Kidney capillary endothelial cell (primary cell): ENCODE measurements around the gene GPR148.

Experiments
- DNase-seq: peaks from one replicate; pipeline ENCODE4 v3.0.0-alpha.2; 2018; ENCODE audit warnings: low spot score

GPR148 gene

GRCh38 chr2:130749641-130750040 lies 20.8 kb downstream of the GPR148 start:
- no peak for DNase-seq

- DNase-seq = no peak
These were observed 25.9 kb downstream of the GPR148 start for GRCh38 chr2:130754811-130755210.

DNA sequence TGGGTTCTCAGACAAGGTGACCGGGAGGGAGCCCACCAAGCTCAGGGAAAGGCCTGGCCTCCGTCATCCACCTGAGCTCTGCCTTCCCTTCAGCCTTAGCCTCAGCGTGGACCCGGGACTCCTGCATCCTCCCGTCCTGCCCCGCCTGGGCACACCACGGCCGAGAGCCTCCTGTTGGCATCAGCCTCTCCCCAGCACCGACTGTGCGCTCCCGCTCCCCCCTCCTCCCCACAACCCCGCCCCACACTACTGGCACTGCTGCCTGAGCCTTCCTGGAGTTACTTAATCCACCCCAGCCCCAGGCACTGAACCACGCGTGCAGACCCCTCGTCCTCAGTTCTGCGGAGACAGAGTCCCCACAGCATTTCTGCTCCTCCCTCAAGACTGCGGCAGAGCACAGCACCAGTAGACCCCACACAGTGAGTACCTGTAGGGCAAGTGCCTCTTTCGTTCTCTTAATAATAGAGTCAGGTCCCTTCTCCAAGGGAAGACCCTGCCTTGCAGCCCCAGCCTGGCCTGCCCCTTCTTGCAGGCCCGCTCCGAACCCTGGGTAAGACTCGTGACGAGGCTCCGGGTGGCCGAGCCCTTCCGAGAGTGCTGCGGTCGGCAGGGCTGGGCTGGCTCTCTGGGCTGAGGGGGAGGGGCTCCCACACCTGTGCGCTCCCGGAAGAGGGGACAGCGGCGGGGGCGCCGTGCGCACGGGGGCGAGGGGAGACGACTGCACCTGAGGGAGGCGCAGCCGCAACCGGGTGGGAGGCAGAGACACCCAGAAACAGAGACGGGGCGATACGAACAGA lies 26.6 kb downstream of the GPR148 start, which contains the start of gene AMER3:
TSS of gene AMER3 (plus strand) at position 285 of the 797 bp plus-strand sequence. CDS start 6,533 bp downstream, outside the sequence.
- DNase-seq = no peak

DNA sequence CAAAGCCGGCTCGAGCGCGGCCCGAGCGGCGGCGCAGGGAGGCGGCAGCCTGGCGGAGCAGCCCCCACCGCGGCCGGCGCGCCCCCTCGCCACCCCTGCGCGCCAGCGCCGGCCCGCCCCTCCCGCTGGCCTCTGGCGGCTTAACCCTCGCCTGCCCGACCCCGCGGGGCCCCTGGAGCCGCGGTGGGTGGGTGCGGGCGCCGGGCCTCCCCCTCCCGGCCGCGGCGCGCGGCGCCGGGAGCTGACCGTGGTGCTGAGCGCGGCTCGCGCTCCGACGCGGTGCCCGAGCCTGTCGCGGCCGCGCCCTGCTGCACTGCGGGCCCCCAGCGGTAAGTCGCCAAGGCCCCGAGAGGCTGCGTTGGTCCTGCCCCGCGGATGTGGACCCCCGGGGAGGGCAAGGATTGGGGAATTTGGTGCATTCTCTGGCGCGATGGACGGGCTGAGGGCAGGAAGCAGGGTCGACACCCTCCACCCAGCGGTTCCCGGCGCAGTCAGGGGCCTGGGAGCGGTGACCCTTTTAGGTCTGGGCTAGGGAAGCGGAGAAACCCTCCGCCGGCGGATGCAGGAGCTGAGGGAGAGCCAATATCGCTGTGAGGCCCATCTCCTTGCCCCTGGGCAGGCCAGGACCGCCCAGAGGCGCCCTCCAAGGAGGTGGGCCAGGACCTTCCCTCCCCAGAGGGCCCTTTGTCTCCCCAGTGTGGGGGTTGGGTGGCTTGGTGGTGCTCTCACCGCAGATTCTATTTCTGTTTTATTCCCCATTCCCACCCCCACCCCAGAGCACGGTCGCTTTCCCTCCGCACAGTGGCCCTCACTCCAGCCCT lies 27.4 kb downstream of the GPR148 start:
- peak; percentile 16 for DNase-seq

DNA sequence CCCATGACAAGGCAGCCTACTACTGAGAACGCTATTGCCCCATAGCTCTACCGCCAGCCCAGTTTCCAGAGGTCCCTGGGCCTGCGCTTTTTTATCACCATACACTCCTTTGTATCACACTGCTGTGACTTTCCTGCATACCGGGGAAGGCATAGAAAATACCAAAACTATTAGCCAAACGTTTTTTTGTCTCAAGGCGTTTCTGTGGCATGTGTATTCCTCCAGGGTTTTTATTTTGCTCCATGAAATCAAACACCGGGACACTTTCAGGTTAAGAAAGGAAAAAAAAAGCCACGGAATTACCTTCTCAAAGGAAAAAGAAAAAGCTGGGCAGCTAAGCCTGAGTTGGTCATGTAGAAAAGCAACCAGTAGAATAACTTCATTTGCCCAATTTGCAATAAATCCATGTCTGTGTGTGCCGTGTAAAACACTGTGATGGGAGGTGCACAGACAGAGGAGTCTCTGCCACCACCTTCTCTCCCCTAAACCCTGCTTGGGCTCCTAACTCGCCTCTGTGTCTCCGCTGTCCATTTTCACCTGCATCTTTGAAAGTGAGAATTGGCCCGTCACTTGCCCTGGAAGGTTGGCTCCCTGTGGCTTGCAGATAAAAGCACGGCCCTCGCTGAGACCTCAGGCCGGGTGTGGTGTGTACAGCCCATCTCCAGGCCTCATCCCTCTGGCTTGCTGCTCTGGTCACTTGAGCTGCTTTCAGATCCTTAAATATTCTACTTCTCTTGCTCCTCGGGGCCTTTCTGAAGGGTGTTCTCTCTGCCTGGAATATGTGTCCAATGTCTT lies 28.2 kb downstream of the GPR148 start:
- DNase-seq = no peak

DNA sequence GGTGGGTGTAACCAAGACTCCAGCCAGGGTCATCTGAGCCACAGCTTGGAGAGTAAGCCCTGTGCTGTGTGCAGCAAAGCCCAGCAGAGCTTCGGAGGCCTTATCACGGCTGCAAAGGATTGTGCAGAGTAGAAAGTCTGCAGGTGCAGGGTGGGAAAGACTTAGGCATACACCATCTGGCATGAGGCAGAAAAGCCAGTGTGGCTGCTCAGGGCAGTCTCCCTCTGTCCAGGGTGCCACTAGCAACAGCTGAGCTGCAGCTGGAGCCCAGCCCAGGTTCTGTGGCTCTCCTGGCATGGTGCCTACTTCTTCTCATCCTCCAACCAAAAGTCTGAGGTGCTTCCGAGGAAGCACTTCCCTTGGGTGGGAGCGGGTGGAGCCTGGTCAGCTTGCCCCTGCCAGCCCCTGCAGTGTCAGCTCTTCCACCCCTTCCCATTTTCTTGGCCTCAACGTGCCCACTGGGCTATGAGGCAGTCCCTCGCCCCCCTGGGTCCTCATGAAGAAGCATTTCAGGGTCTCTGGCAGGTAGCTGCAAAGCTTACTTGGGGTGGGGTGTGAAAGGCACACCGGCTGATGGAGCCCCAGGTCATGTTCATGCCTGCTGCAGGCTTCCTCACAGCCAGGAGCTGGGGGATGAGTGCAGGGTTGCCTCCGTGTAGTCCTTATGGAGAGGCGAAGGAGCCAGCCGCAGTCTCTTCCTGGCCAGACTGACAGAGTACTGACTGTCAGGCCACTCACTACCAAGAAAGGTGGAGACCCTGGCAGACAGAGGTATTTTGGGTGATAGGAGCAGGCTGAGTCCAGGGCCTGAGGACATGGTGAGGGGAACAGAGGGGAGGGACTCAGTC lies 31.3 kb downstream of the GPR148 start:
- no peak for DNase-seq

DNA sequence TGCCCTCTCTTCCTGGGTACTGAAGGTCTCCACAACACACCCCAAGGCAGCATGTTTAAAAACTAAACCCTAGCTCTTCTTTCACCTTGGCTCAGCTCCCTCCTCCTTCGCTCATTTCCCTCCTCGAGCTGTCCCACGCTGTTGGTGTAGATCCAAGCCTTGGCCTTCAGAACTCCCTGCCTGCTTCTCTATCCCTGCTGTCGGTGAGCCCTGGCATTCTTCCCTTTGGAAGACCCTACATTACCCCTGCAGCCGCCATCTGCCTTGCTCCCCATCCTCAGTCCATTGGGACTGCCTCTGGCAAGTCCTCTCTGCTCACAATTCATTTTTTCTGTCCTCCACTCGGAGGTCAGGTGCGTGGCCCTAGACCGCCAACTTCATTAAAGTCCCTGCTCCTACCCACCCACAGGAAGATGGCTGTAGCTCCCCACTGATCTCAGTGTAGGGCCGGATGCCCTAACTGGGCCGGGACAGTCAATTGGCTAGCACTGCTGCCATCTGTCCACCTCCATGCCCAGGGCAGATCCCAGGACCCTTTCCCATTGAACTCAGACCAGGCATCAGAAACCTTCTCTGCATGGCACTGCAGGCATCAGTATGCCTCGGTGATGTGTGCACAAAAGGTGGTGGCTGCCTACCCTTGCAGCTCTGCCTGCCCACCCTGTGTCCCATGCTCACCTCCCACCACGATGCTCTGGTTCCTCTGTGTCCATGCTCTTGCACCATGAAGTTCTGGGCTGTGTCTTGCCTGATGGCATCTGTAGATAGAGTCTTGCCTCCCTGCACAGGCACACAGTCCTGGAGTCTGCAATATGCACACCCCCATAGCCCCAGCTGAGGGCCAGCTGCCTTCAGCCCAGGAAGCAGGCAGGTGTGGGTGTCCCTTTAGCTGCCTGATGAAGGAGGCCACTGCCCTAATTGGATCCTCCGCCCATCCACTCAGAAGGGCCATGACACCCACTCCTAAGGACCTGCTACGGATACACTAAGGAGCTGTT lies 32.2 kb downstream of the GPR148 start:
- no peak for DNase-seq

DNA sequence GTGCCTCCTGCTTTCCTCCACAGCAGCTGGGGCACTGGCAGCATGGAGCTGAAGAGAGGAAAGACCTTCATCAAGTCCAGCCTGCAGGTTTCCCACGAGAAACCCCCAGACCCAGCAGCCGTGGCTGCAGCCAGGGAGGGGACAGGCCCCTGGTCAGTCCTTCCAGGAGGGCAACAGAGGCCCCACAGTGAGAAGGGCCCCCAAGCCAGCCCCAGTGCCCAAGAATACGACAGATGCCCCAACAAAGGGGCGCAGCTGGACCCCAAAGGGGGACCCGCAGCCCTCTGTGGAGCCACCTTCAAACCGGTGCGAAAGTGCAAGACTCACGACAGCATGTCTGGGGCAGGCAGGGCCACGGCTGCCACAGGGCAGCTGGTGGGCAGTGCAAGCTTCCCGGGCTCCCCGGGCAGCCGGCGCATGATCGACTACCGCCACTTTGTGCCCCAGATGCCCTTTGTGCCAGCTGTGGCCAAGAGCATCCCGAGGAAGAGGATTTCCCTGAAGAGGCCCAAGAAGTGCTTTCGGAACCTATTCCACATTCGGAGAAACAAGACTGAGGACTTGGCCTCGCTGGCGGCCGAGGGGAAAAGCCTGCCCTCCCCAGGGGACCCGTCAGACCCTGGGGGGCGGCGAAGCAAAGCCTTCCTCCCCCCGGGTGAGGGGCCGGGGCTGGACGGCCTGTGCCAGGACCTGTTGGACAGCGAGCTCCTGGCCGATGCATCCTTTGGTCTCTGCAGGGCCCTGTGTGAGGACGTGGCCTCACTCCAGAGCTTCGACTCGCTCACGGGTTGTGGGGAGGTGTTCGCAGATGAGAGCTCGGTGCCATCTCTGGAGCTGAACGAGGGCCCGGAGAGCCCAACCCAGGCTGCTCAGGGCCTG lies 33.4 kb downstream of the GPR148 start:
- DNase-seq = no peak

DNA sequence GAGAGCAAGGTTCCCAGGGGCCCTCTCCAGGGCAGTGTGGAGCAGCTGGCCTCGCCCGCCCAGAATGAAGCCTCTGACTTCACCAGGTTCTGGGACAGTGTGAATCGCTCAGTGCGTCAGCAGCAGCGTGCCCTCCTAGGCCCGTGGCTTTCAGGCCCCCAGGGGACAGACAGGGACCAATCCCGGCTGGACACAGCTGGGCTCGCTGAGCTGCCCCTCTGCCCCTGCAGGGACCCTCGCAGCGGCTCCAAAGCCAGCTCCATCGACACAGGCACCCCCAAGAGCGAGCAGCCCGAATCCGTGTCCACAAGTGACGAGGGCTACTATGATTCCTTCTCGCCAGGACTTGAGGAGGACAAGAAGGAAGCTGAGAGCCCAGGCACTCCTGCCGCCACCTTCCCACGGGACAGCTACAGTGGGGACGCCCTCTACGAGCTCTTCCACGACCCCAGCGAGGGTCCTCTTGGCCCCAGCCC lies 34.1 kb downstream of the GPR148 start:
- no peak for DNase-seq

GRCh38 chr2:130763405-130763804 lies 34.5 kb downstream of the GPR148 start:
- DNase-seq = no peak

- DNase-seq = no peak
These were observed 35.4 kb downstream of the GPR148 start for GRCh38 chr2:130764035-130764820.

GRCh38 chr2:130764821-130765115 lies 35.9 kb downstream of the GPR148 start:
- DNase-seq = no peak

DNA sequence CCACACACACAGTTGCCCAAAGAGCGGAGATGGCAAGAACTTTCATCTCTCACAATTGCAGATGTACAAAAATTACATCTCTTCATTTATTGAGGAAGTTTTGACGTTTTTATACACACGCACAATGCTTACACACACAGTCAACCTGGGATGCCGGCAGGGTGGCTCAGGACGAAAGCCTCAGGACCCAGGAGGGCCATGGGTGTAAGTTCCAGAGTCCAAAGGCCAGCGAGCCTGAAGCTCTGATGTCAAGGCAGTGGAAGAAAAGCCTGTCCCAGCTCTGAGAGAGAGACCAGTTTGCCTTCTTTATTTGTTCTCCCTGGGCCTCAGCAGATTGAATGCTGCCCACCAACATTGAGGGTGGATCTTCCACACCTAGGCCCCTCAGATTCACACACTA lies 36.6 kb downstream of the GPR148 start:
- DNase-seq = no peak

DNA sequence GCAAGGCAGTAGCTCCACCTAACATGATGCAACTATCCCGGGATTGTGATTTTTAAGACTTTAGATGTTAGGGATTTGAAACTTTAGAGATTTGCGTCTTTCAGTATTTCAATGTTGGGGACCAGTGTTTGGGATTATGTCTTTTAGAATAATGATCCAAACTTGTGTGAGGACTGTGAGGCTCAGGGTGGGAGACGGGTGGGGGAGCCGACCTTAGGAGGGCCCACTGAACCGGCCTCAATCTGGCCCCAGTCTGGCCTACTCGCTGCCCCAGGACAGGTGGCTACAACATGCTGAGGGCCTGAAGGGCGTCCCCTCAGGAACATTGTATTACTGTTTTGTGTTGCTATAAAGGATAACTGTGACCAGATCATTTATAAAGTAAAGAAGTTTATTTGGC lies 37.2 kb downstream of the GPR148 start:
- DNase-seq = no peak

- DNase-seq = no peak
These were observed 38.0 kb downstream of the GPR148 start for GRCh38 chr2:130766711-130767407.

DNA sequence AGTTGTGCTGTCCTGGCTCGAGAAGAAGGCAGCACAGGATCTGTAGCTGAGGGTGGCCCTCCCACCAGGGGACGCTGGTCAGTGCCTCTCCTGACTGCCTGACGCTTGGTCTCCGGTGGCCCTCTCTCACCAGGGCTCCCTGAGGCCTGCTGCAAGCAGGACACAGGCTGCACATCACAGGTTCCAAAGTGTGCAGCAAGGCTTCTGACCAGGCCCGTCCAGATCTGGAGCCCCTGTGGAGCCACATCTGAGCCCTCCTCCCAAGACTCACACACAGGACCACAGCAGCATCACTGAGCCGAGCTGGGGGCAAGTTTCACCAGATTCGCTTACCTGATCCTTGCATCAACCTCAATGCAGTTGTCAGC lies 38.5 kb downstream of the GPR148 start:
- DNase-seq = no peak

DNA sequence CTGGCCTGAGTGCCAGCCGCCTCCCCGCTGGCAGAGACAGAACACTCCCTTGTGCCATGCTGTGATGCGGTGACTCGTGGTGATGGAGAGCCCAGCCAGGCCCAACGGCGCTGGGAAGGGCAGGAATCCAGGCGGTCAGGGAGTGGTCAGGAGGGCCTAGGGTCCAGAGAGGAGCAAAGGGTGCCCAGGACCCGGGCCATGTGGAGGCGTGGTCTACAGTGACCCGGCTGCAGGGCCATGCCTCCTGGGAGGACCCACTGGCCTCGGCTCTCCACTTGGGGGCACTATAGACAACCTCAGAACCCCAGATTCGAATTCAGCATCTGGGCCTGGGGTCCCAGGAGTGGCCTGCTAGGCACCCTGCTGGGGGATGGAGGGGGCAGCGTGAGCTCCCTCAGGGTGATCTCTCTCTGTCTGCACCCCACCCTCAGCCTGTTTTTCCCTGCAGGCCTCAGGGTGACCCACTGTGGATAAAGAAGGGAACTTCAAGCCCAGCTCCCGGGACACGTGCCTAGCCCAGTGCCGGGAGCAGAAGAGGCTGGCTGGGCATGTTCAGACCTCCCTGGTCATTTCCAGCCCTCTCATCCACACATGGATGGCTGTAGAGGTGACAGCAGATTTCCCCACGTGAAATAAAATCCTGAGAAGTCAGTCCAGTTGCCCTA lies 39.5 kb downstream of the GPR148 start:
- no peak for DNase-seq
